Measurements from ENCODE around the gene ZCCHC24. TPM values are rescaled to one million over a fixed set of nuclear protein-coding genes. Genes with fewer than 3 reads are reported as not detected.

ZCCHC24 gene
- total RNA-seq, 1 donor from 2014 or later = 5.9 TPM

DNA sequence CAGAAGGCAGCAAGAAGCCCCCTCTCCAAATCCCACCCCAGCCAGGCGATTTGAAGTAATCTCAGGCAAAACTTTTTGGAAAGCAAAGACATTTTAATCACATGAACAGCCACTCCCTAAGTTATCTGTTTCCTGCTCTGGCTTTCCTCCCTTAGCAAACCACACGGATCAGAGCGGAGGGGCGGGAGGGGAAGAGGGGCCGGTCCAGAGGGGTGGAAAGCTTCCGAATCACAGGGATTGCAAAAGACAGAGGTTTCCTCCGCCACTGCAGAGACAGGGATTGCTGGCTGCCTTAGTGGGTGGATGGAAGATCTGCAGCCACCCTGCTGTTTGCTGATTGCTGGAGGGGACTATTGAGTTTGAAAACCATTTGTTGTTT lies 41.2 kb downstream of the ZCCHC24 start:
- peak overlapping the region; percentile 20 for H3K4me3 Mint-ChIP-seq
- no peaks in the 10 kb centered on the region for H3K36me3 Mint-ChIP-seq
- Histone ChIP-seq H3F3A (ENCODE audit: low read depth) (peaks cover 22% of the 10 kb centered on the region), H3K27ac (no peak overlapping the region), H3K36me3 (no peaks in the 10 kb centered on the region), H3K9ac (no peak overlapping the region), H2AFZ (replicated peaks) (peak overlapping the region; percentile 45), H3K4me2 (peak overlapping the region; percentile 50), H3K4me3 (no peak overlapping the region), H4K20me1 (ENCODE audit: low read depth) (no peaks in the 10 kb centered on the region), H3K79me2 (ENCODE audit: low read depth) (no peaks in the 10 kb centered on the region), H3K9me3 (ENCODE audit: low read depth) (no peaks in the 10 kb centered on the region), H3K27me3 (no peaks in the 10 kb centered on the region), H3K4me1 (peaks cover 35% of the 10 kb centered on the region)
- DNase-seq (ENCODE audit: low spot score) = peak; percentile 45
- peaks cover 6% of the 10 kb centered on the region for H3K27me3 Mint-ChIP-seq (ENCODE audit: insufficient read depth, low read depth)
- H3K27ac Mint-ChIP-seq = peak overlapping the region; percentile 82
- H3K4me1 Mint-ChIP-seq = peaks cover 62% of the 10 kb centered on the region
- TF ChIP-seq EZH2 (IDR thresholded peaks at IDR 0.05) (no peak), EZH2phosphoT487 (IDR thresholded peaks at IDR 0.05) (no peak)
- TF ChIP-seq, protein P1, sequence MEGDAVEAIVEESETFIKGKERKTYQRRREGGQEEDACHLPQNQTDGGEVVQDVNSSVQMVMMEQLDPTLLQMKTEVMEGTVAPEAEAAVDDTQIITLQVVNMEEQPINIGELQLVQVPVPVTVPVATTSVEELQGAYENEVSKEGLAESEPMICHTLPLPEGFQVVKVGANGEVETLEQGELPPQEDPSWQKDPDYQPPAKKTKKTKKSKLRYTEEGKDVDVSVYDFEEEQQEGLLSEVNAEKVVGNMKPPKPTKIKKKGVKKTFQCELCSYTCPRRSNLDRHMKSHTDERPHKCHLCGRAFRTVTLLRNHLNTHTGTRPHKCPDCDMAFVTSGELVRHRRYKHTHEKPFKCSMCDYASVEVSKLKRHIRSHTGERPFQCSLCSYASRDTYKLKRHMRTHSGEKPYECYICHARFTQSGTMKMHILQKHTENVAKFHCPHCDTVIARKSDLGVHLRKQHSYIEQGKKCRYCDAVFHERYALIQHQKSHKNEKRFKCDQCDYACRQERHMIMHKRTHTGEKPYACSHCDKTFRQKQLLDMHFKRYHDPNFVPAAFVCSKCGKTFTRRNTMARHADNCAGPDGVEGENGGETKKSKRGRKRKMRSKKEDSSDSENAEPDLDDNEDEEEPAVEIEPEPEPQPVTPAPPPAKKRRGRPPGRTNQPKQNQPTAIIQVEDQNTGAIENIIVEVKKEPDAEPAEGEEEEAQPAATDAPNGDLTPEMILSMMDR (IDR thresholded peaks at IDR 0.05) = no peak
- H3K9me3 Mint-ChIP-seq = no peaks in the 10 kb centered on the region

DNA sequence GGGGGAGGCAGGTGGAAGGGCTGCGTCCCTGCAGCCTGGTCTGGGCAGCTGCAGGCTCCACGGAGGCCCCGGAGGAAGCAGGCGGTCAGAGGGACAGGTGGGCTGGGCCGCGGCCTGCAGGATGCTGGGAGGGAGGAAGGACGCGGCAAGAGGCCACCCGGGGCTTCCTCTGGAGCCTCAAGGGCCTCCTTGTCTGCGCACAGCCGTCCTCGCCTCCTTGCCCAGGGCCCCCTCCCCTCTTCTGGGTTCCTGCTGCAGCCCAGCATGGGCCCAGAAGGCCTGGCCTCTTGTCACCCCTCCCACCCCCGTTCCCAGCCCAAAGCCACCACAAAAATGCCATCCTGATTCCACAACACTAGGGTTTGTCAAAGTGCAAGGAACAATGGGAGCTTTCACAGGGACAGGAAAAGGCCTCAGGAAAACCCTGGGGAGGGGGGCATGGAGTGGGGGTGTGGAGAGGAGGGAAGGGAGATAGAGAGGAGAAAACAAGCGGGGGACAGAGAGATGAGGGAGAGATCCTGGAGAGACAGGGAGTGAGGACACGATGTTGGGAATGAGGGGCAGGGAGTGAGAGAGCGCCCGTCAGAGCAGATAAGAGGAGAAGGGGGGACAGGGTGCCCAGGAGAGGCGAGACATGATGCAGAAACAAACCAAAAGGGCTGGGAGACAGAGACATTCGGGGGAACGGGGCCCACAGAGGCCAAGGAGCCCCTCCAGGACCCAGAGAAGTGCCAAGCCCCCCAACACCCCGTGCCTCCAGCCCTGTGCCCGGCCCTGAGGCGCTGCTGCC lies 41.8 kb downstream of the ZCCHC24 start:
- Histone ChIP-seq H3K4me1 (peaks cover 39% of the 10 kb centered on the region), H3K27me3 (no peaks in the 10 kb centered on the region), H3F3A (ENCODE audit: low read depth) (peaks cover 22% of the 10 kb centered on the region), H3K9me3 (ENCODE audit: low read depth) (no peaks in the 10 kb centered on the region), H3K79me2 (ENCODE audit: low read depth) (no peaks in the 10 kb centered on the region), H3K4me3 (no peak overlapping the region), H3K4me2 (peak overlapping the region; percentile 50), H2AFZ (replicated peaks) (peak overlapping the region; percentile 45), H3K36me3 (no peaks in the 10 kb centered on the region), H4K20me1 (ENCODE audit: low read depth) (no peaks in the 10 kb centered on the region), H3K27ac (no peak overlapping the region), H3K9ac (no peak overlapping the region)
- Mint-ChIP-seq H3K4me3 (peak overlapping the region; percentile 36), H3K9me3 (no peaks in the 10 kb centered on the region), H3K27ac (peak overlapping the region; percentile 82), H3K27me3 (ENCODE audit: insufficient read depth, low read depth) (peaks cover 6% of the 10 kb centered on the region), H3K4me1 (peaks cover 67% of the 10 kb centered on the region), H3K36me3 (no peaks in the 10 kb centered on the region)
- TF ChIP-seq EZH2 (IDR thresholded peaks at IDR 0.05) (no peak), EZH2phosphoT487 (IDR thresholded peaks at IDR 0.05) (no peak)
- TF ChIP-seq, protein P1 (IDR thresholded peaks at IDR 0.05) = no peak
- DNase-seq (ENCODE audit: low spot score) = peak; percentile 61

DNA sequence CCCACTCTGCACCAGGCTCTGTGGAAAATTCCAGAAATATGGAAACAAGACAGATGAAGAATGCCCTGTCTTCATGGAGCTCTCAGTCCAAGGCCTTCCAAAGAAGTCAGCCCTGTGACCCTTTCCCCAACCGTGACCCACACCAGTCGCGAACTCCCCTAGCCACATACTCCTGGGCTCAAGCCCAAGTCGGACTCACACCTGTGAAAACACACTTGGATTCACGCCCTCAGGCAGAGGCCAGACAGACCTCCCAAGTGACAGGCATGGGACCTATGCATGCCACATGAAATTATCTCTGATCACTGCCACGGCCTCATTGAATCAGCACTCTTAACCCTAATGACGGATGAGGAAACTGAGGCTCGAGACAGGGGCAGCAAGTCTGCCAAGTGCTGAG lies 42.5 kb downstream of the ZCCHC24 start:
- no peak overlapping the region for H3K27ac ChIP-seq
- peaks cover 72% of the 10 kb centered on the region for H3K4me1 Mint-ChIP-seq
- H3F3A ChIP-seq (ENCODE audit: low read depth) = peaks cover 22% of the 10 kb centered on the region
- peak overlapping the region; percentile 55 for H3K4me3 Mint-ChIP-seq
- H3K27me3 Mint-ChIP-seq (ENCODE audit: insufficient read depth, low read depth) = peaks cover 6% of the 10 kb centered on the region
- TF ChIP-seq EZH2phosphoT487 (IDR thresholded peaks at IDR 0.05) (no peak), EZH2 (IDR thresholded peaks at IDR 0.05) (no peak)
- TF ChIP-seq, protein P1 (IDR thresholded peaks at IDR 0.05) = no peak
- no peak overlapping the region for H3K9ac ChIP-seq
- H4K20me1 ChIP-seq (ENCODE audit: low read depth) = no peaks in the 10 kb centered on the region
- no peaks in the 10 kb centered on the region for H3K79me2 ChIP-seq (ENCODE audit: low read depth)
- peak overlapping the region; percentile 50 for H3K4me2 ChIP-seq
- H3K27ac Mint-ChIP-seq = peak overlapping the region; percentile 63
- H2AFZ ChIP-seq (replicated peaks) = no peak overlapping the region
- H3K36me3 ChIP-seq = no peaks in the 10 kb centered on the region
- H3K9me3 Mint-ChIP-seq = no peaks in the 10 kb centered on the region
- H3K36me3 Mint-ChIP-seq = no peaks in the 10 kb centered on the region
- peaks cover 39% of the 10 kb centered on the region for H3K4me1 ChIP-seq
- no peak overlapping the region for H3K4me3 ChIP-seq
- no peaks in the 10 kb centered on the region for H3K9me3 ChIP-seq (ENCODE audit: low read depth)
- H3K27me3 ChIP-seq = no peaks in the 10 kb centered on the region
- no peak for DNase-seq (ENCODE audit: low spot score)
